ENCODE measurements around the gene TLL2.

Gene TLL2

DNA sequence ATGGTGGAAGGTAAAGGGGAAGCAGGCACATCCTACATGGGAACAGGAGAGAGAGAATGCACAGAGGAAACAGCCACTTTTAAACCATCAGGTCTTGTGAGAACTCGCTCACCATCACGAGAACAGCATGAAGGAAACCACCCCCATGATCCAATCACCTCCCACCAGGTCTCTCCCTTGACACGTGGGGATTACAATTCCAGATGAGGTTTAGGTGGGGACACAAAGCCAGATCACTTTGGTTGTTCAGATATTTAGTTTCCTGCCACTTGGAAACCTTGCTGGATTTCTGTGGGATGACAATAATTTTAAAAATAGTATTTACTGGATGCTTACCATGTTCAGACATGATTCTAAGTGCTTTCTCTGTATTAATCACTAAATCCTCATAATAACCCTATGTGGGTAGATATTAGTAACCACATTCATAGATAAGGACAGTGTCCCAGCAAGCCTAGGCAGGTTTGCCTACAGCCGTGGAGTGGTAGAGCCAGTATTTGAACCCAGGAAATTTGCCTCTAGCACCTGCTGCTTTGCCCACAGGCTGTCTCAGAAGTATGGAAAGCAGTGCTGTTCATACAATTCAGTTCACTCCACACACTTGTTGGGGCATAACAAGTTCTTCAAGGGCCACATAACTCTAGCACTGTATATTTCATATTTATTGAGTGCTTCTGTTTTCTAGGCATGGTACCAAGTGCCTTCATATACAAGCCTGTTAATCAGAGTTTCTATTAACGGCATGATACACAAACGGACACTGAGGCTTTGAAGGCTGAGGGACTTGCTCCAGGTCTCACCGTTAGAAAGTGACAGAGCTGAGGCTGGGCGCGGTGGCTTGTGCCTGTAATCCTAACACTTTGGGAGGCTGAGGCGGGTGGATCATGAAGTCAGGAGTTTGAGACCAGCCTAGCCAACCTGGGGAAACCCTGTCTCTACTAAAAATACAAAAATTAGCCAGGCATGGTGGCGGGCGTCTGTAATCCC lies 8.3 kb downstream of the TLL2 start:
- DNase-seq, result no peak

DNA sequence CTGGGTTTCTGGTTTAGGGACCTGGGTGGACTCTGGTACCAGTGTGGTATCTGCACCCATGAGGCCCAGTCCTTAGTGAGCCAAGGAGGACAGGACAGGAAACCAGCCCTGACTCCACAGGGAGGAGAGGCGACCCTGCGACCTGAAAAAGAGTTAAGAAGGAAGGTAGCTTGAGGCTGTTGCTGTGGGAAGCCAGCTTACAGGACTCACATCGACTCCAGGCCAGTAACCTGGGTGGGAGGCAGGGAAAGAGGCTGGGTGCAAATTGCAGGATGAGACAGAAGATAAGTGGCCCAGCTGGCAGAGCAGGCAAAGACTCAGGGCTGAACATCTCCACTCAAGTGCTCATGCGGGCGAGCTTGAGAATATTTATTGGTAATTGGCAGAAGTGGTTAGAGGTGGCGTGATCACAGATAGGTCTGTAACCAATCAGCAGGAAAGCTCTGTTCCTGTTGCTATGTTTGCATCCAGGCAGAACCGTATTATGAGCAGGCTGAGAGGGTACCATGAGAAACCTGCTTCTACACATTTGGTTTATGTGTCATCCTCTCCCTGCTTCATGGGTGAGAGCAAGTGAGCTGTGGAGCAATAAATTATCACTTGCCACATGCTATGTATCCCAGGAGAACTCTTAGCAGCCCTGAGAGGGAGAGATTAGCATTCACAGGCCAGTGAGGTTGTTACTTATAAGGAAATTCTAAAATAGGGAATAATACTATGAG lies 11.0 kb downstream of the TLL2 start:
- no peak for DNase-seq

DNA sequence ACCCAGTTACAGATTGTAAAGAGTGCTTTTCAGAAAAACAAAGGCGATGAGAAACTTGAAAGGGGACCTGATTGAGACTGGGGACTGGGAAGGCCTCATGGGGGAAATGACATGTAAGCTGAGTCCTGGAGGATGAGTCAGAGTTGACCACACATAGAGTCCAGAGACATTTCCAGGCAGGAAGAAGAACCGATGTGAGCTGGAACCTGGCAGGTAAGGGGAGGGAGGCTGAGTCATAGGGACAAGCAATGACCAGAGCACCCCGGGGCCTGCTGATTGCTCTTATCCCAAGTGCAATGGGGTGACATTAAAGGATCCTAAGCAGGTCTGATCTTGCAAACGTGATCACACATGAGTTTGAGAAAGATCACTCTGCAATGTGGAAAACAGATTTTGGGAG lies 11.7 kb downstream of the TLL2 start:
- no peak for DNase-seq

DNA sequence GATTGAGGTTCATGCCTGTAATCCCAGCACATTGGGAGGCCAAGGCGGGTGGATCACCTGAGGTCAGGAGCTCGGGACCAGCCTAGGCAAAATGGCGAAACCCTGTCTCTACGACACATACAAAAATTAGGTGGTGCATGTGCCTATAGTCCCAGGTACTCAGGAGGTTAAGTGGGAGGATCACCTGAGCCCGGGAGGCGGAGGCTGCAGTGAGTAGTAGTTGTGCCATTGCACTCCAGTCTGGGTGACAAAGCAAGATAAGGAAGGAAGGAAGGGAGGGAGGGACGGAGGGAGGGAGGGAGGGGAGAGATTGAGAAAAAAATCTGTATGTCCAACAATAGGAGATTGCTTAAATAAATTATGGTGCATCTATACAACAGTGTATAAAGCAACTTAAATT lies 13.2 kb downstream of the TLL2 start:
- no peak for DNase-seq

DNA sequence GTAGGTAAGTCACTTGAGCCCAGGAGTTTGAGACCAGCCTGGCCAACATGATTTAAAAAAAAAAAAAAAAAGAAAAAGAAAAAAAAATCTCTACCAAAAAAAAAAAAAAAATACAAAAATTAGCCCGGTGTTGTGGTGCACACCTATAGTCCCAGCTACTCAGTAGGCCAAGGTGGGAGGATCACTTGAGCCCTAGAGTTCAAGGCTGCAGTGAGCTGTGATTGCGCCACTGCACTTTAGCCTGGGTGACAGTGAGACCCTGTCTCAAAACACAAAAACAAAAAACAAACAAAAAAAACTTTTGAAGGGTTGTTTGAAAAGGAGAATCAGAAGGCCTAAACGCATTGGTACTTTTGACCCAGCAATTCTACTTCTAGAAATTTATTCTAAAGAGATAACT lies 13.7 kb downstream of the TLL2 start:
- no peak for DNase-seq

DNA sequence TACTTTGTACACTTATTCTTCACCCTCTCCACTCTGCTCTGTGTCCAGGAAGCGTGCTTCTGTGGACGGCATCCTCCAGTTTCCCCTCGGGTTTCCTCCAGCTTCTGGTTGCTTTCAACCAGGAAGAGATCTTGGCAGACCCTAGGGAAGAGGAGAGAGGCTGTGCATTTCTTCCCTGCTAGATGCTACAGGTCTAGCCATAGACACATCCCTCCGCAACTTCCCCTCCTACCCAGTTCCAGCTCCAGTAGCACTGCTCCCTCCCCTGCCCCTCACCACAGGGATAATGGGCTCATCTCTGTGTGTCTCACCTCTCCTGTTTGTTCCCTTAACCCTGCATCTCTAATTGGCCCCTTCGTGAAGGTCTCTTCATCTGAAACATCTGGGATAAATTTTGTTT lies 16.3 kb downstream of the TLL2 start:
- no peak for DNase-seq

DNA sequence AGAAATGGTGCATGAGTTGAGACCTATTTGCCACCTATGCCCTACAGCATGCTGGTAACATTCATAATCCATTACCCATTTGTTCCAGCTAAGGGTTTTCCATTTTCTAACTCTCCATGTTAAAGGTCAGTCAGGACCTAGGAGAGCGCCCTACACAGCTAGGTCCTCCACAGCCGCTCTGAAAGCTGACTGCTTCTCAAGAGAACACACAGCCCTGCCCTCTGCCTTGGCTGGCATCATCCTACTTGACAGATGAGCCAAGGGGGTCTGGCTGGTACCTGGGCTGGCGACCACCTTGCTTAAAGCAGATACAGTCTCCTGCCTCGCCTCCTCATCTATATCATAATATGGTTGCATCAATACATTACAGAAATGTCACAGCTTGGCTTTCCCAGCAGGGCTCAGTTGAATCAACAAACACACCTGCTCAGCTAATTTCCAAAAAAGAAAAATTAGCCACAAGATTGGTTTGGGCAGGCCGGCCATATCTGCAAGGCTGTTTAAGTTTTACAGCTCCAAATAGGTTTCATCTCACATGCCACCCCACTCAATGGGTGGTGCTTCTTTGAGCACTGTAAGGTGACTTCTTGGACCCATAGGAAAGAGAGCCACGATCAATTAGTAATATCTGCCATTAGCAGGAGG lies 17.3 kb downstream of the TLL2 start:
- DNase-seq, result no peak

DNA sequence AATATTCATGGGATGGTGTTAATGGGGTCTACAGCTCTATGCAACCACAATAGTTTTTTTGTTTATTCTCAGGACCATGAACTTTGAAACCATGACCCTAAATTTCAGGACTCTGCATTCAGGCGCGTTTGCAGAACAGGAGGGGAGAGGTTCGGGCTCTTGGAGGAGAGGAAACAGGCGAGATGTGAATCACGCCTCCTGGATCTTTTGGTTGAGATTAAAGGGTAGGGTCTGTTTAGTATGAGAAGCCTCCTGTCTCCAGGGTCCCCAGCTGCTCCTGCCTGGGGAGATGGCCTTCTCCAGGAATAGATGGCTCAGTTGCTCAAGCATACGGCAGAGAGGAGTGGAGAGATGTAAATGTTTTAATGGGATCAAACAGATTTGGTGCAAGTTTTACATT lies 18.2 kb downstream of the TLL2 start:
- no peak for DNase-seq

DNA sequence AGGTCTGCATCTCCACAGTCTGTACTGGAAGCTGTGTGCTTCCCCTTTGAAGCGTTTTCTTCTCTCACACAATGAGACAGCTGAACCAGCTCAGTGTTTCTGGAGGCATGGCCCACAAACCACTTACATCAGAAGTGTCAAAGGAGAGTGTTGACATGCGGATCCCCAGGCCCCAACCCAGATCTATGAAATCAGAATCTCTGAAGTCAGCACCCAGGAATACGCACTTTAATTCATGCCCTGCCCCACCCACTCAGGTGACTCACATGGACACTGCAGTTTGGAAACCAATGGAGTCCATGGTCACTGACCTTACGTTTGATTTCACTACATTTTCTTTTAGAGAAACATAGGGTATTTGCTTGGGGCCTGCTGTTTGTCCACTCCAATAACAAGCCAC lies 19.0 kb downstream of the TLL2 start:
- no peak for DNase-seq

DNA sequence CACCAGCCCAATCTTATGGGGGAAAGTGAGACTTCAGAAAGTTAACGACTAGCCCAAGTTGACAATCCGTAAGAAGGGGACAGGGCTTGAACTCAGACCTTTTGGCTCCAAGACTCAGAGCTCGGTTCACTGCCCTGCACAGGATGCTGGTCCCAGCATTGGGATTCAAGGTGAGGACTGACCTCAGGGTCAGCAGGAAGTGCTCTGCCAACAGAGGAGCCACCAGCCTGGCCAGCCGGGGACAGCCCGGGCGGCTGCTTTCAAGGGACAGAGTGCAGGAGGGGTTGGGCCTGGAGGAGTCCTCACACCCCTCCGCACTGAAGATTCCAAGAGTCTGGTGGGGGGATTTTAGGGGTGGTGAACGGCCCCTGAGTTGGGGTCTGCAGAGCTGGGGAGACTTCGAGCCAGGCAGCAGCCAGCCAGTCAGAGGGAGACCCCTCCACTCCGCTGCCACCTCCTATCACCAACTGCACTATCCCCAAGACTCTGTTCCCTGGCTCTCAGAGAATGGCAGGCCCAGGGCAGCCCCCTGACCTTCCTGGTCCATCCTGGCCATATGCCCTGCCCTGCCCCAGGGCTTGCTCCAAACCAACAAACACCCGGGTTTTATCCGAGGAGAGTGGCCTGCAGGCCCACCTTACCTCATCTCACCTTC lies 19.7 kb downstream of the TLL2 start:
- DNase-seq, result no peak

DNA sequence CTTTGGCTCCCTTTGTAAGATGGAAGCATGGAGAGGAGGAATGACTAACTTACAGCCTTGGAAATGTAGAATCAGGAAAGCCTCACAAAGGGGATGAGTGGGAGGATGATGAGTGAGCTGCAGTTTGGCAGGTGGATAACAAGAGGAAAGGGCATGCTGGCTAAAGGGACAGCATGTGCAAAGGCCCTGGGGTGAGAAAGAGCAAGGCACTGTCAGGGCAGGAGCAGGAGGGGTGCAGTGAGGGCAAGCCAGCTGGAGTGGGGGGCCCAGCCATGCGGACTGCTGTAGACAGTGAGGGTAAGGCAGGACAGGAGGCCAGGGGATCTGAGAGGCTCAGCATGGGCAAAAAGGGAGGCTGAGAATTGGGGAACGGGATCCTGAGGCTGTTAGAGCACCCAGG lies 20.5 kb downstream of the TLL2 start:
- DNase-seq, result no peak

DNA sequence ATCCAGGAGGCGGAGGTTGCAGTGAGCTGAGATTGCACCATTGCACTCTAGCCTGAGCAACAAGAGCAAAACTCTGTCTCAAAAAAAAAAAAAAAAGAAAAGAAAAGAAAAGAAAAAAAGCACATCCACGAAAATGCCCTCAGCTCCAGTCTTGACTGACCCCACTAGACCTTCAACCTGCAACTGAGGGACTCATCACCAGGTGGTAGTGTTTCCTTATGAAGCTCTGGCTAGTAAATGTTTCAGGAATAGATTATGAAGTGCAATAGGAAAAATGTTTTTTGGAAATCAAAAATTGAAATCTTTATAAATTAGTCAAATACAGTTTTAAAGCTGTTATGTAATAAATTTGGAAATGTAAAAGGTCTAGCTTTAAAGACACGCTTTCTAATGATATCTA lies 22.4 kb downstream of the TLL2 start:
- no peak for DNase-seq

DNA sequence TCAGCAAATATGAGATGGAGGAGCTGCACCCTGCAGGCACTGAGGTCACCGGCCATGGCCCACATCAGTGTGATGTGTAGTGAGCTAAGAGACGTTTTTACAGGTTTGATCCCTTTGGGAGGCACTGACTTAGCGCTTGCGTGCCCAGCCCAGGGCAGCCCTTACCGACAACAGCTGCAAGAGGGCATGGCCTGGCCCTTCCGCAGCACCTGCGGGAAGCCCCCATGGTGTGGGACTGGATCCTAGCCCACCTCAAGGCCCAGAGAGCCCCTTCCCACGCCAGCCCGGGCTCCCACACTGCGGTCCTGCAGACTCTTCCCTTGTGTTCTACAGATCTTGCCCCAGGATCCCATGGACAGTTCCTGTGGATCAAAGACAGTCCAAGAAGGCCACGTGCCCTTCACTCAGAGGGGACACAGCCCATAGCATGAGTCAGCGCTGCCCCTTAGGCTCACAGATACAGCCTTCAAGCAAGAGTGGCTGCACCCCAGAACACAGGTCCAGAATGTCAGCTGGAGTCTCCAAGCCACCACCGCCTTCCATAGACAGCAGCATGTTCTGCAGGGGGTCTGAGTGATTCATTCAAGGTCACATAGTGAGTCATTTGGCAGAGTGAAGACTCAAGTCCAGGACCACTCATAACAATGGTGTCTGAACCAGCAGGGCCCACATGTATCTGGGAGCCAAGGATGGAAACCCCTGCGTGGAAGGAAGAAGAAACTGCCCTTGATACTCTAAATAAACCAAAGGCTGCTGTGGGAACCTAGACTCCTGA lies 25.4 kb downstream of the TLL2 start:
- DNase-seq, result no peak

DNA sequence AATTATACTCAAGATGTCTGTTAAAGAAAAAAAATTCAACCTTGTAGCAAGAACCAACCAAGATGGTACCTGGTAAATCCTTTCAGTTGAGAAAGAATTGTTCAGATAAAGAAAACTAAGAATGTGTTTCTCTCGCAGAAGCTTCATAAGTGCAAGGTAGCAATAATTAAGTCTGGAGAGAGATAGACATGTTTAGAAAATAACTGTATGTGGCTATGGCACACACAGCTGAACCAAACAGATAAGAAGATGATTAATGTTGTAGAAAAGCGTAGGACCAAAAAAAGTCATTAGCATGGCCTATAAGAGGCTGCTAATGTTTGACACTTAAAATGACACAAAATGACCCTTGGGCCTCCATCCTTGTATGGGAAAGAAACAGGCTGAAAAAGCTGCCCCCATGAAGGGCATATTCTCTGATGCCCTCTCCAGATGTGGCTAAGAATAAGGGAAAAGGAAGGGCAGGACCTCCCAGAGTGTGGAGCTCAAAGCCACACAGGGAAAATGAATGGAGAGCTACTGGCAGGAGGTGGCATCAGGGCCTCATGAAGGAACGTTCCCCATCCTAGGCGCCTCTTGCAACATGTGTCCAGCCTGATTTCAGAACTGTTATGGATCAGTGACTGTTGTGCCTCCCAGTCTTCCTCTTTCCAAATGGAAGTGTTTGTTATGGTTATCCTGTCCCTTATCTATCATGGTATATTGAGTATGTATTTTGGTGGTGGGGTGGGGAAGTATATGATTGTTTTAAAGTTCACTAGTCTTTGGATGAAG lies 30.7 kb downstream of the TLL2 start:
- no peak for DNase-seq

DNA sequence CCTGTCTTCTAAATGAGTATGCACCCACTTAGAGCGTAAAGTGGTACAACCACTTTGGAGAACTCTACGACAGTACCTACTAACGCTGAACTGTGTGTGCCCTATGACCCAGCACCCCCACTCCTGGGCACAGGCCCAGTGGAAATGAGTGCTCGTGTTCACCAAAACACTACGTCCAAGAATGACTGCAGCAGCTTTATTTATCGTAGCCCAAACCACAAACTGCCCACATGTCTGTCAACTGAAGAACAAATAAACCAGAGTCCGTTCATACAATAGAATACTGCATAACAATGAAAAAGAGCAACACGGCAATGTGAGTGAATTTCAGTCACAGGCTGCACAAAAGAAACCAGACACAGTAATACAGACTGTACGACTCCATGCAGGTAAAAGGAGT lies 35.4 kb downstream of the TLL2 start:
- DNase-seq, result no peak

DNA sequence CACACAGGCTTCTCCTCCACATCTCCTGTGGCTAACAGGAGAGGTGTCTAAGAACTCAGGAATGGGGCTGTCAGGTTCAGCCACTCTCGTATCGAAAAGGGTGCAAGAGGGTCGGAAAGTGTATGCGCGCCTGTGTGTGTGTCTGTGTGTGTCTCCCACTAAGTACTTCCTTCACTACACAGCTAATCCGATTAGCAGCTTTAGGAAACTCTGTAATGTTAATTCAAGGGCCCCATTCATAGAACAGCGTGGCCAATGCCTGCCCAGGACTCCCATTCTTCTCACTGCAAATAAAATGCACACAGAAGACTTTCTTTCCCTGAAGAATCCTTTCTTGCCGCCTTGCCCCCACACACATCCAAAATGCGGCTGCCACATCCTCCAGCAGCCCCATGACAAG lies 39.9 kb downstream of the TLL2 start:
- DNase-seq, result no peak

DNA sequence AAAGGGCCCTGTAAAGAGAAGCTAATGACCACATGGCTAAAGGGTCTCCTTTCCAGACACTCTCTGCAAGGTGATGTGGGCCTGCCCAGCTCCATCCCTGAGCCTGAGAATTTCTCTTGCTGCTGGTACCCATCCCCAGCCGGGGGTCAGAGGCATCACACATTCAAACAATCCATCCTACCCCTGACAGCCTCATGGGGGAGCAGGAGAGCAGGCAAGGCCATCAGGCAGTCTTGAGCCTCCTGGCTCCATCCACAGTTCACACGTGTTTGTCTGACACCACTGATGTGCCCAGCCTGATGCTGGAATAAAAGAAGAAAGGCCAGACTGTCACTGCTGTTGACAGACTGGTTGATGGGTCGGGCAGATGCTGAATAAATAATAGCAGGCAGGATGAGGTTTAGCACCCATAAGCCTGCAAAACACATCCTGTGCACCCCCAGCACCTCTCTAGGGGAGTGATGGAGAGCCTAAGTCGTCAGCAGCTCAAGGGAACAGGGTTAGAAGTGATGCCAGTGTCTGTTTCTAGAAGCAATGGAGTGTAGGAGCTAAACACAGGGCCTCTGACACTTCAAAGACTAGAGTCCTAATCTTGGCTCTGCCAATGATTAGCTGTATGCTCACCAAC lies 43.5 kb downstream of the TLL2 start:
- DNase-seq, result no peak

DNA sequence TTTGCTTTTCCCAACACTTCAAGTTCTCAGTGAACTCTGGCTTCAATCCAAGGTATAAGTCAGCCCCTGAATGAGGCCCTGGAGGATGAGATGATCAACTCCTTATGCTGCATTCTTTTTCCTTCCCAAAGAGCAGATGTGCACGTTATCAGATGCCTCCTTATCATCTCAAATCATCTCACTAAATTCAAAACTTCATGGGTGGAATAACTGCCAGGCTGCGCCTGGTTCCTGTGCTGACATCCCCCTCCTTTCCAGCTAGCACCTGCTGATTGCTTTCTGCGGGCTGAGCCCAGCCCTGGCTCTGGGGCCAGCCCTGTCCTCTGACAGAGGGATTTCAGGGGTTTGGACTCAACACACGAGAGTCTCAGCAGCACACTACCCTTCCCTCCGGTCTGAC lies 44.9 kb downstream of the TLL2 start:
- DNase-seq, result no peak

DNA sequence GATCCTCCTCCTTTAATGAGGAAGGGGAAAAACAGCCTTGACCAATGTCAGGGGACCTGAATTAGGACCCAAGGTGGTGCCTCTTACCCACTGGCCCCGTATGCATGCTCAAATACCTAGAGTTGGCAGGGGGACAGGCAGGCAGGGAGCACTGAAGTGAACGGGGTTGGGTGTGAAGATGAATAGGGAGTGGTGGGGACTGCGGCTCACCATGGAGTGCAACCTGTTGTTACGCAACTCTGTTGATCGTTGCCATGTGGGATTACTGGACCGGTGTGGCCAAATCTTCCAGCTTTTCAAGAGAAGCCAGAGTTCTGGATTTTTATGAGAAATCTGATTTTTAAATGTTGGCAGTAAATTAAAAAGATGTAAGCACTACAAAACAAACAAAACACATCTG lies 48.1 kb downstream of the TLL2 start:
- DNase-seq, result no peak

DNA sequence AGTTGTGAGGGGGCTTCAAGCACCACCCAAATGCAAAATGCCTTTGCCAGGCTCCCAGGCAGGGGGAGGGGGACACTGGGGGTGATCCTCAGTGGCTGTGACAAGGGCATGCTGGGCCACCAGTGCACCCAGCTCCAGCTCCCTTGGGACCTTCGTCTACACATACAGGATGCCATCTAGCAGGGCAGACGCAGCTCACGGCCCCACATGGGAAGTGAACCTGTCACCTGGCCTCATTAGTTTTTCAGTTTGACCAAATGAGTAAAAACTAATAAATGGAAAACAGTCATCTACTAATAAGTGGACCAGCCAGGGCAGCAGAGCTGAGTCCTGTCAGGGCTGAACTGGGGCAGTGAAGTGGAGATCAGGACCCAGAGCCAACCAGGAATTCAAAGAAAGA lies 50.2 kb downstream of the TLL2 start:
- DNase-seq, result no peak

DNA sequence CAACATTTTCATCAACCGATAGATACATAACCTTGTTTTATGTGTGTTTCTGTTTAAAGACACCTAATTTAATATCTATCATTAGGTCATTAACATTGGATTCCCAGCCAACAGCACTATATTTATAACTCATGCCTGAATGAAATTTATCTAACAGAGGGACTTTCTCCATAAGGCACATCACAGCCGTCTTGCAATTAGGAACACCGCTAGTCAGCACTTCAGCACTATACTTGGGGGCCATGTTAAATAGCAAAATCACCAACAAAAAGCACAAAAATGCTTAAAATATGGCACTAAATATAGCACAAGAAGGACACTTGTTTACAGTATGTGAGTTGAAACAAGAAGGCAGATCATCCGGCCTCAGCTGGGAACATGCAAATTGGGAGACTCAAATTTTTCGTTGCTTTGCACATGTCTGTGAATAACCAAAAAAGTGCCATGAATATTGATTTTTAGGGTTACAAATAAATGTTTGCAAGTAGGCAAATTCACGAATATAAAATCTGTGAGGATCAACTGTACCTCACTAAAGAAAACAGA lies 51.0 kb downstream of the TLL2 start:
- DNase-seq, result no peak
